HepG2 (cell line): ENCODE results near the gene C5orf34. TPM values are rescaled to one million over a fixed set of nuclear protein-coding genes. Genes with fewer than 3 reads are reported as not detected.

ENCODE experiments used
- ASH2L ChIP-seq: fragments of 300-600, 200-600 bp; sonication (generic); IDR thresholded peaks from 2 replicates; pipeline ENCODE4 v1.7.0; 2017; ENCODE audit warnings: low read depth, mild to moderate bottlenecking, moderate library complexity, mixed read lengths, low read length; ENCODE audit not compliant: insufficient read length
- BORCS8-MEF2B ChIP-seq: sonication (generic); formaldehyde crosslinking; IDR thresholded peaks from 2 replicates; pipeline ENCODE4 v1.8.0; 2022; ENCODE audit warnings: mild to moderate bottlenecking, missing genetic modification reagents
- CBFB ChIP-seq: sonication (generic); formaldehyde crosslinking; IDR thresholded peaks from 2 replicates; pipeline ENCODE4 v1.4.0; 2020; ENCODE audit warnings: missing genetic modification reagents
- HNRNPL ChIP-seq: fragments of 200-400 bp; formaldehyde crosslinking; IDR thresholded peaks from 2 replicates; pipeline ENCODE4 v1.6.1; 2017; ENCODE audit warnings: mild to moderate bottlenecking, low read depth, low read length
- KDM5A ChIP-seq: fragments of 200-600 bp; sonication (generic); IDR thresholded peaks from 2 replicates; pipeline ENCODE4 v1.7.0; 2018; ENCODE audit warnings: antibody characterized with exemption, mild to moderate bottlenecking, low read length, borderline replicate concordance
- MIER3 ChIP-seq: IDR thresholded peaks from 2 replicates; pipeline ENCODE4 v1.6.1; 2016; ENCODE audit warnings: missing compliant biosample characterization, borderline replicate concordance
- NFYB ChIP-seq: sonication (generic); formaldehyde crosslinking; IDR thresholded peaks from 2 replicates; pipeline ENCODE4 v1.4.0; 2020; ENCODE audit warnings: missing genetic modification reagents
- SMAD1 ChIP-seq: sonication (generic); formaldehyde crosslinking; IDR thresholded peaks from 2 replicates; pipeline ENCODE4 v1.4.0; 2020; ENCODE audit warnings: missing genetic modification reagents, low read depth, mild to moderate bottlenecking, borderline replicate concordance
- TOPORS ChIP-seq: sonication (generic); formaldehyde crosslinking; IDR thresholded peaks from 2 replicates; pipeline ENCODE4 v1.8.0; 2023; ENCODE audit warnings: mild to moderate bottlenecking, missing genetic modification reagents
- UBTF ChIP-seq: sonication (generic); formaldehyde crosslinking; IDR thresholded peaks from 2 replicates; pipeline ENCODE4 v1.4.0; 2020; ENCODE audit warnings: mild to moderate bottlenecking, missing genetic modification reagents
- ZBTB3 ChIP-seq: sonication (generic); formaldehyde crosslinking; IDR thresholded peaks from 2 replicates; pipeline ENCODE4 v1.4.0; 2020; ENCODE audit warnings: low read depth, mild to moderate bottlenecking, moderate library complexity, missing genetic modification reagents, borderline replicate concordance
- ZBTB34 ChIP-seq: sonication (generic); formaldehyde crosslinking; IDR thresholded peaks from 2 replicates; pipeline ENCODE4 v1.8.0; 2022; ENCODE audit warnings: mild to moderate bottlenecking, missing genetic modification reagents
- ZC3H13 ChIP-seq: sonication (generic); formaldehyde crosslinking; IDR thresholded peaks from 2 replicates; pipeline ENCODE4 v1.8.1; 2023; ENCODE audit warnings: mild to moderate bottlenecking, missing genetic modification reagents, moderate library complexity
- ZFY ChIP-seq: sonication (generic); formaldehyde crosslinking; IDR thresholded peaks from 2 replicates; pipeline ENCODE4 v1.4.0; 2020; ENCODE audit warnings: missing genetic modification reagents
- ZNF318 ChIP-seq: sonication (generic); formaldehyde crosslinking; IDR thresholded peaks from 2 replicates; pipeline ENCODE4 v1.4.0; 2020; ENCODE audit warnings: mild to moderate bottlenecking, missing genetic modification reagents
- ZNF550 ChIP-seq: sonication (generic); formaldehyde crosslinking; IDR thresholded peaks from 2 replicates; pipeline ENCODE4 v1.4.0; 2020; ENCODE audit warnings: mild to moderate bottlenecking, missing genetic modification reagents, borderline replicate concordance
- ZNF7 ChIP-seq: IDR thresholded peaks from 2 replicates; pipeline ENCODE4 v1.6.1; 2016; ENCODE audit warnings: missing biosample characterization, missing genetic modification reagents
- polyA plus RNA-seq, 8 experiments: library from polyadenylated mRNA; depleted of rRNA in 3 of 8; stranded (reverse) in 7 of 8; unstranded in 1 of 8; fragments of >200 nt; fragmentation: Illumina TruSeq in 4 of 8; extraction: Trizol in 4 of 8; gene quantifications; 2 replicates each; pipeline versions ENCODE4 v1.2.1 to v1.2.3, GENCODE V29; 2011 to 2016; ENCODE audit warnings: low read depth in 4 of 8, missing spikeins in 1 of 8, mixed read lengths in 1 of 8; ENCODE audit not compliant: insufficient read depth in 1 of 8
- total RNA-seq, 5 experiments: library from RNA; depleted of rRNA; stranded (reverse); fragments of >200 nt; fragmentation: Illumina TruSeq; extraction: Trizol; gene quantifications; 2 replicates each; pipeline ENCODE4 v1.2.3, GENCODE V29; 2016; ENCODE audit warnings: low read depth in 1 of 5

C5orf34 gene
- total and polyA plus RNA-seq, 2 of the 13 experiments (the other 11 are each of a cell fraction or from before 2014, with no cell fraction given) = 3.2 to 6.4 TPM

- TF ChIP-seq ZNF318 (CRISPR knock-in tag) = no peak
- 0 out of 2 replicates have a peak, but pooled peaks have one; percentile 51 for TF ChIP-seq KDM5A
- peak; percentile 27; the same call in 1 of the 2 replicates for TF ChIP-seq TOPORS
- peak; percentile 68 for TF ChIP-seq ASH2L
- peak; percentile 52; the same call in 1 of the 2 replicates for TF ChIP-seq BORCS8-MEF2B (CRISPR knock-in tag)
- no peak for TF ChIP-seq NFYB
- peak; percentile 58 for TF ChIP-seq UBTF
- peak; percentile 37; the same call in 1 of the 2 replicates for TF ChIP-seq ZBTB34 (CRISPR knock-in tag)
- no peak for TF ChIP-seq ZNF550 (CRISPR knock-in tag)
- TF ChIP-seq ZNF7 = peak; percentile 76
- TF ChIP-seq MIER3 (CRISPR knock-in tag) = no peak
- peak; percentile 83; the same call in 1 of the 2 replicates for TF ChIP-seq SMAD1
- TF ChIP-seq ZC3H13 (CRISPR knock-in tag) = peak; percentile 49; the same call in 1 of the 2 replicates
- TF ChIP-seq ZBTB3 = peak; percentile 34; the same call in 1 of the 2 replicates
- TF ChIP-seq HNRNPL = peak; percentile 43; the same call in 1 of the 2 replicates
- peak; percentile 73 for TF ChIP-seq ZFY (CRISPR knock-in tag)
- TF ChIP-seq CBFB = no peak
Observed at GRCh38 chr5:43484106-43484849, 30.7 kb downstream of the C5orf34 start (continued).
